Transverse colon (tissue), 1 donor: Measurements from ENCODE around the gene DRGX.

Source experiments
- EP300 ChIP-seq: sonication (generic); formaldehyde crosslinking; IDR thresholded peaks from one replicate; pipeline ENCODE4 v1.6.1; 2017; ENCODE audit warnings: antibody characterized with exemption, low read depth
- POLR2A ChIP-seq: fragments of 450-650 bp; IDR thresholded peaks from one replicate; pipeline ENCODE4 v1.6.1; 2016; ENCODE audit warnings: antibody characterized with exemption, mild to moderate bottlenecking, moderate library complexity

DNA sequence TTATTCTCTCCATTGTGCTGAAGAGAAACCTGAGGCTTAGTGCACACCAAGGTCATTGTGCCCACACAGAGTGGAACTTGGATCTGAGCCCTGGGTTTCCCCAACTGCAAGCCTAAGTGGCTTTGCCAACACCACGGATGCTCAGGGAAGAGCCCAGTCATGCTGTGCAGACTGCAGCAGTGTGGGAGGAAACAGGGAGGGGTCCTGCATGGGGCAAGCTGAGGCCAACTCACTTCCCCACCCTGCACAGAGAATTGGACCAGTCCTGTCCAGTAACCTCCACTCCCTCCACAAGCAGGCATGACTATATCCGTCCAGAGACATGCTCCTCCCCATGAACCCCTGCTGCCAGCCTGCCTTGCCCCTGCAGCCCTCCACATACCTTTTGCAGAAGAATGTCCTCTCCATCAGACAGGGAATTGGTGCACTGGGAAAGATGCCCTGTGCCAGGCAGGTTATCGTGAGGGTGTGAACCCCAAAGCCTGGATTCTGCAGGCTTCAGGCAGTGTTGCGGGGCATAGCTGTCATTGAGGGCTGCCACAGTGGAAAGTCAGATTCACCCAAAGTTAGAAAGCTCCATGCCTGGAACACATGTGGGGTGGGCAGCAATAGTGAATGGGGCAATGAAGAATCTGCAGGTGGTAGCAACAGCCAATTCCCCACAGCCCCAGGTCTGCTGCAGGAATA, 44.9 kb downstream of the DRGX start:
- TF ChIP-seq EP300 (no peak), POLR2A (no peak)
